GM10248 (cell line): ENCODE data around the gene ACER1.
"Not testable (repeated sequence)": the region's sequence is repeated elsewhere in the genome, so short reads cannot be mapped to it uniquely, and the experiment has no call there.

Experiments used
- CTCF ChIA-PET: fragments of 300-600 bp; sonication (Branson Sonifier 250); formaldehyde crosslinking; extraction: SDS; loops from one replicate; lab custom pipeline; 2021; ENCODE audit warnings: antibody characterized with exemption; lab: Yijun Ruan, JAX
- POLR2A ChIA-PET: fragments of 350-650 bp; sonication (Branson Sonifier 250); formaldehyde crosslinking; extraction: SDS; loops from one replicate; lab custom pipeline; 2020; ENCODE audit warnings: antibody characterized with exemption; lab: Yijun Ruan, JAX
- DNase-seq: peaks from one replicate; pipeline ENCODE4 v3.0.0; 2012; ENCODE audit errors: extremely low spot score
- TF ChIP-seq, protein P1 (sequence below): IDR thresholded peaks from 2 replicates; pipeline ENCODE4 v1.5.1; 2012; ENCODE audit warnings: mild to moderate bottlenecking, low read depth; ENCODE audit errors: extremely low read depth, missing control alignments, control extremely low read depth

Gene ACER1

GRCh38 chr19:6359568-6360341 lies 26.3 kb upstream of the ACER1 start:
- POLR2A ChIA-PET: interaction anchor here (0.5 to 0.6 kb wide), 2 partner anchors 13 to 31 kb away, joined by 3 read pairs; partner anchors contain the start of gene ALKBH7
- TF ChIP-seq, protein P1, sequence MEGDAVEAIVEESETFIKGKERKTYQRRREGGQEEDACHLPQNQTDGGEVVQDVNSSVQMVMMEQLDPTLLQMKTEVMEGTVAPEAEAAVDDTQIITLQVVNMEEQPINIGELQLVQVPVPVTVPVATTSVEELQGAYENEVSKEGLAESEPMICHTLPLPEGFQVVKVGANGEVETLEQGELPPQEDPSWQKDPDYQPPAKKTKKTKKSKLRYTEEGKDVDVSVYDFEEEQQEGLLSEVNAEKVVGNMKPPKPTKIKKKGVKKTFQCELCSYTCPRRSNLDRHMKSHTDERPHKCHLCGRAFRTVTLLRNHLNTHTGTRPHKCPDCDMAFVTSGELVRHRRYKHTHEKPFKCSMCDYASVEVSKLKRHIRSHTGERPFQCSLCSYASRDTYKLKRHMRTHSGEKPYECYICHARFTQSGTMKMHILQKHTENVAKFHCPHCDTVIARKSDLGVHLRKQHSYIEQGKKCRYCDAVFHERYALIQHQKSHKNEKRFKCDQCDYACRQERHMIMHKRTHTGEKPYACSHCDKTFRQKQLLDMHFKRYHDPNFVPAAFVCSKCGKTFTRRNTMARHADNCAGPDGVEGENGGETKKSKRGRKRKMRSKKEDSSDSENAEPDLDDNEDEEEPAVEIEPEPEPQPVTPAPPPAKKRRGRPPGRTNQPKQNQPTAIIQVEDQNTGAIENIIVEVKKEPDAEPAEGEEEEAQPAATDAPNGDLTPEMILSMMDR: no peak
- CTCF ChIA-PET: no interaction called here
- no peak for DNase-seq

DNA sequence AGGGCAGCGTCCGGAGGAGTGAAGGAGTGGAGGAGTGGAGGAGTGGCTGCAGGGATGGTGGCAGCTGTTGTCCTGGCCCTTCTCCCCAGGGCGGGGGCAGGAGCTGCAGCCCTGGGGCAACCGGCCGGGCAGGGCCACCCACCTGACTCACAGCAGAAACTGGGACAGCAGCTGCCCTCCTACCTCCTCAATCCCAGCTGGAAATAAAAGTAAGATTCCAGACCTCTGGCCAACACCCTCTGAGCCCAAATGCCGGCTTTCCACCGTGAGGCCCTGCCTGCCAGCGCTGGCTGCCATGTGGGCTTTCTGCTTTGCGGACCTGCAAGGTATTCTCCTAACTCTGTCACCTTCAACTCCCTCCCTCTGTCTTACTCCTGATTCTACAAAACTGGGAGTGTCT lies 24.6 kb upstream of the ACER1 start:
- no peak for DNase-seq
- CTCF ChIA-PET: interaction anchor here (1.0 to 1.4 kb wide), 3 partner anchors 17 to 232 kb away, joined by 3 to 4 read pairs (median 3); no protein-coding TSS in a partner anchor
- POLR2A ChIA-PET: no interaction called here
- TF ChIP-seq, protein P1: no peak

DNA sequence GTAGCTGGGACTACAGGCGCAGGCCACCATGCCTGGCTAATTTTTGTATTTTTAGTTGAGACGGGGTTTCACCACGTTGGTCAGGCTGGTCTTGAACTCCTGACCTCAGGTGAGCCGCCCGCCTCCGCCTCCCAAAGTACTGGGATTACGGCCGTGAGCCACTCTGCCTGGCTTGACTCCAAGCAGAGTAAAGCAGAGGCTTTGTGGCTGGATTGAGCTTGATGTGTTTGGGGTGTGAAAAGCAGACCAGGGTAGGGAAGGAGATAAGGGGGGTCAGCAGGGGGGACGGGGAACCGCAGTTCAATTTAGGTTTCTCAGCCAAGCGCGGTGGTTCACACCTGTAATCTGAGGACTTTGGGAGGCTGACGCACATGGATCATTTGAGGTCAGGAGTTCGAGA lies 23.8 kb upstream of the ACER1 start:
- POLR2A ChIA-PET: interaction anchor here (0.6 kb wide), 3 partner anchors 31 to 191 kb away, joined by 4 read pairs; no protein-coding TSS in a partner anchor
- no peak for DNase-seq
- CTCF ChIA-PET: interaction anchor here (1.0 to 1.4 kb wide), 3 partner anchors 16 to 231 kb away, joined by 3 to 4 read pairs (median 3); no protein-coding TSS in a partner anchor
- TF ChIP-seq, protein P1: no peak

DNA sequence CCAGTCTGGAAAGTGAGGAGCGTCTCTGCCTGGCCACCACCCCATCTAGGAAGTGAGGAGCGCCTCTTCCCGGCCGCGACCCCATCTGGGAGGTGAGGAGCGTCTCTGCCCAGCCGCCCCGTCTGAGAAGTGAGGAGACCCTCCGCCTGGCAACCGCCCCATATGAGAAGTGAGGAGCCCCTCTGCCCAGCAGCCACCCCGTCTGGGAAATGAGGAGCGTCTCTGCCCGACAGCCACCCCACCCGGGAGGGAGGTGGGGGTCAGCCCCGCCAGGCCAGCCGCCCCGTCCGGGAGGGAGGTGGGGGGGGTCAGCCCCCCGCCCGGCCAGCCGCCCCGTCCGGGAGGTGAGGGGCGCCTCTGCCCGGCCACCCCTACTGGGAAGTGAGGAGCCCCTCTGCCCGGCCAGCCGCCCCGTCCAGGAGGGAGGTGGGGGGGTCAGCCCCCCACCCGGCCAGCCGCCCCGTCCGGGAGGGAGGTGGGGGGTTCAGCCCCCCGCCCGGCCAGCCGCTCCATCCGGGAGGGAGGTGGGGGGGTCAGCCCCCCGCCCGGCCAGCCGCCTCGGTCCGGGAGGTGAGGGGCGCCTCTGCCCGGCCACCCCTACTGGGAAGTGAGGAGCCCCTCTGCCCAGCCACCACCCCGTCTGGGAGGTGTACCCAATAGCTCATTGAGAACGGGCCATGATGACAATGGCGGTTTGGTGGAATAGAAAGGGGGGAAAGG lies 22.1 kb upstream of the ACER1 start:
- CTCF ChIA-PET: not testable (repeated sequence)

DNA sequence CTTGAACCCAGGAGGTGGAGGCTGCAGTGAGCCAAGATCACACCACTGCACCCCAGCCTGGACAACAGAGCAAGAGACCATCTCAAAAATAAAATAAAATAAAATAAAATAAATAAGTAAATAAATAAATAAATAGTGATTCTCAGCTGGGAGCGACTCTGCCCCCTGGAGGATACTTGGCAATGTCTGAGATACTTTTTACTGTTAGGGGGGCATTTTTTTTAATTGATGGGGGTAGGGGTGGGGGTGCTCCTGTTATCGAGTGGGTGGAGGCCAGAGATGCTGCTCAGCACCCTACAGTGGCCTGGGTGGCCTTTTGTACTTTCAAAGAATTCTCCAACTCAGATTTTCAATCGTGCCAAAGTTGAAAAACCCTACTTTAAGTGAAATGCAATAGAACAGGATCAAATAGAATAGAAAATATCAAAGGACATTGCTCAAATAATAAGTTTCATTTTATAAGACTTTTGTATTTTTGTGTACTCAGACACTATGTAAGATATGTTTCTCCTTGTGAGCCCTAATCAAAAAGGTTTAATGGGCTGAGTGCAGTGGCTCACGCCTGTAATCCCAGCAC lies 20.8 kb upstream of the ACER1 start:
- DNase-seq: no peak
- TF ChIP-seq, protein P1: no peak
- ChIA-PET POLR2A (no interaction called here), CTCF (interaction anchor here (1.2 to 1.9 kb wide), 3 partner anchors 9 to 136 kb away, joined by 3 to 11 read pairs (median 4); no protein-coding TSS in a partner anchor)

More for the DNA sequence above, 22.1 kb upstream of the ACER1 start:
- POLR2A ChIA-PET, DNase-seq: not testable (repeated sequence)

DNA sequence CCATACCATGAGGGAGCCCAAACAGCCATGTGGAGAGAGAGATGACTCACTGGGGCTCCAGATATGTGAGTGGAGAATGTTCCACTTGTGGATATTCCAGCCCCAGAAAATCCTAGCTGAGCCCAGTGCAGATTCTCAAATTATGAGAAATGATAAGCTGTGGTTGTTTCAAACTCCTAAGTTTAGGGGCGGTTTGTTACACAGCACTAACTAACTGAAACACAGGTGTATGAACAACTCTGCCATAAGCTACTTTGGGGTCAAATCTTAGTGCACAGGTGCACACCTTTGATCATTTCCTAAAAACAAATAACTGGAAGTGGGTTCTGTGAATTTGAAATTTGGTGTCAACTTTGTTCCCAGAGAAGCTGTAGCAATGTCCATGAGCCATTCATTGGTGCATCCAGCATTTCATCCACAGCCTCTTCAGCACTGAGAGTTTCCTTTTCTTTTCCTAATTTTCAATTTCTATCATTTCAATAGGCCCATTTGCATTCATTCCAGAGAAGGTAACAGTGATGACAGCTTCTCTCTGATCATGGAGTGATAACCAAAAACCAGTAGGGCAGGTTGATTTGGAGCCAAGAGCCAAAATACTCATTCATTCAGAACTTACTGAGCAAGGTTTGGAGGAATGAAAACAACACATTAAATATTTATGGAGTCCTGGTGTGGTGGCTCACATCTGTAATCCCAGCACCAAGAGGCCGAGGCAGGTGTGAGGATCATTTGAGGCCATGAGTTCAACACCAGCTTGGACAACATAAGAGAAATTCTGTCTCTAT lies 19.2 kb upstream of the ACER1 start:
- TF ChIP-seq, protein P1: no peak
- POLR2A ChIA-PET: no interaction called here
- CTCF ChIA-PET: interaction anchor here (0.9 to 1.9 kb wide), 5 partner anchors 9 to 134 kb away, joined by 3 to 11 read pairs (median 3); partner anchors contain the start of gene CLPP
- no peak for DNase-seq
